GM18505 (cell line): ENCODE measurements around the gene FRS3.

Experiments
- ATAC-seq: cut with Tn5 transposase; IDR thresholded peaks from one replicate; pipeline ENCODE4 v1.9.1; 2021; ENCODE audit not compliant: unreplicated experiment
- POLR2A ChIP-seq: IDR thresholded peaks from 4 replicates; pipeline ENCODE4 v1.6.1; 2011; ENCODE audit warnings: borderline replicate concordance; ENCODE audit not compliant: insufficient read depth, insufficient read length; ENCODE audit errors: extremely low read depth

FRS3 gene

DNA sequence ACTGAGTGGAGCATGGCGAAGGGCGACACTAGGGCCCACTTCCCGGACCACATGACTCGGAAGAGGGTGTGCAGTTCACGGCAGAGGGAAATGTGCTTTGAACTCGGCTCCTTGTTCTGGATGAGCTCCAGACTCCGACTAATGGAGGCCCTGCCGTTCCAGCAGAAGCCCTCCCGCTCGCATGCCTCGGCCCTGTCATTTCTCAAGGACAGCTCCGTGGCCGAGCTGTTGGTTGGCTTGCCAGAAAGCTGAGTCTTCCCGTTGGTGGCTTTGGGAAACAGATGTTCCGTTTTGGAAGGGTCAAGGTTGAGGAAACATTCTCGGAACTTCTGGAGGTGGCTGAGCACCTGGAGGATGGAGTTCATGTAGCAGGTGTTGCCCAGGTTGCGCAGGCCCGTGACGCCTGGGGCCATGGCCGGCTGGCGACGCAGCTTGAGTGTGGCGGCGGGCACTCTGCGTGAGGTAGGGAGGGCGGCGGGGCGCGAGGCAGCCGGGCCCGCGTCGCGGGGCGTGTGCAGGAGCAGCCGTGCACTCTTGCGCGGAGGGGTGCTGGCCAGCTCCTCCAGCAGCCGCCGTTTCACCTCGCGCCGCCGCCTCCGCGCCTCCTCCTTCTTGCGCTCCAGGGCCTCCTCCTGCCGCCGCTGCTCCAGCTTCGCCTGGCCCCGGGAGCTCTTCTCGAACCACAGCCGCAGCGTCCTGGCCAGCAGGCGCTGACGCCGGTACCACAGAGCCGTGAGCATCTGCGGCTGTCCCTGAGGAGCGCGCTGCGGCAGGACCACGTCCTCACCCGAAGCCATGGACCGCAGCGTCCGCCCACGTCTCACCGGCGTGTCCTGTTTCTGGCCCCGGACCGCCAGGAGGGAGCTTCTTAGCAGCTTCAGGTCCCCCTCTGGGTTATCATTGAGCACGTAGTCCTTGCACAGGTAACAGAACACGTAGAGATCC is 26.4 kb upstream of the FRS3 start:
- no peak for TF ChIP-seq POLR2A
- ATAC-seq, result no peak

DNA sequence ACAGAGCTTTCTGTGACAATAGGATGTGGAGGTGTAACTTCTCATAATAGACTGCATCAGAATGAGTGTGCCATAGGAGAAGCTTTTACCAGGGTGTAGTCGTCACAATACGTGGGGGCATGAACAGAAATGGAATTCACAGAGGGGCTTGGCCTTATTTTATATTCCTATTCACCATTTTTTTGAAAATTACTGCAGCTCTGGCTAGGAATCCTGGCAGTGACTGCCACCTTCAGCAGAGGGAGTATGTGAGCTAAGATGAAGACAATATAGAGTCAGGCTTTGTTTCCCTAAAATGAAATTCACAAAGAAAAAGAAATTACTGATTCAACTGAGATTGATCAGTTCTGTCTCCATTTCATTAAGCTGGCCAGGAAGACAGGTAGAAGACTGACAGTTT is 21.7 kb upstream of the FRS3 start:
- no peak for ATAC-seq
- no peak for TF ChIP-seq POLR2A

DNA sequence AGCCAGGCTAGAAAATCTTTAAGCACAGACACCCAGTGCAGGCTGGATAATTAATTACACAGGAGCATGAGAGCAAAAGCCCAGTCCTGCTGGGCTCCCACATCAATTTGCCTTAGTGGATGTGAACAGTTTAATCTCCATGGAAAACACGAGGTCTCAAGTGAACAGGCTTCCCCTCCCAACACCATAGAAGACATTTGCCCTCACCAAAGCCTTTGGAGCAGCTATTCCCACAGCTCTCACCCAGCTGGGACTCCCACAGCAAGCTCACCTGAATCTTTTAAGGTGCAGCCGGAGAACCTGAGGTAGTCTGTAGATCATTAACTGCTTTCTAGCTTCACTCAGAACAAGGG is 19.8 kb upstream of the FRS3 start:
- ATAC-seq, result no peak
- TF ChIP-seq POLR2A, result no peak

DNA sequence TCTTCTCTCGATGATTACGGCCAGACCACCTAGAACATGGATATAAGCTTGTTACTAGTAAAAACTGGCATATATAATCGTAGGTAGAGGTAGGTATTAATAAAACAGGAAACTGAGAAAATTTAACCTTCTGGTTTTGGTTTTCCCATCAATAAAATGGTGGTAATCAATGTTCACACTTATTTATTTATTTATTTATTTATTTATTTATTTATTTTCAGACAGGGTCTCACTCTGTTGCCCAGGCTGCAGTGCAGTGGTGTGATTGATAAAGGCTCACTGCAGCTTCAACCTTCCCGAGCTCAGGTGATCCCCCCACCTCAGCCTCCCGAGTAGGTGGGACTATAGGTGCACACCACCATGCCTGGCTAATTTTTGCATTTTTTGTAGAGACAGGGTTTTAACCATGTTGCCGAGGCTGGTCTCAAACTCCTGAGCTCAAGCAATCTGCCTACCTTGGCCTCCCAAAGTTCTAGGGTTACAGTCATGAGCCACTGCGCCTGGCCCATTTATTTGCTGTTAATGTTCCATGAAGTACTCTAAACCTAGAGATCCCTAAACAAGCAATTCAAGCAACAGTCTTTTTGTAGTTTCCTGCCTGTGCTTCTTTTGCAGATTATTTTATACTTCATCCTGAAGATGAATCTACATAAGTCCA is 19.3 kb upstream of the FRS3 start:
- TF ChIP-seq POLR2A, result no peak
- no peak for ATAC-seq

DNA sequence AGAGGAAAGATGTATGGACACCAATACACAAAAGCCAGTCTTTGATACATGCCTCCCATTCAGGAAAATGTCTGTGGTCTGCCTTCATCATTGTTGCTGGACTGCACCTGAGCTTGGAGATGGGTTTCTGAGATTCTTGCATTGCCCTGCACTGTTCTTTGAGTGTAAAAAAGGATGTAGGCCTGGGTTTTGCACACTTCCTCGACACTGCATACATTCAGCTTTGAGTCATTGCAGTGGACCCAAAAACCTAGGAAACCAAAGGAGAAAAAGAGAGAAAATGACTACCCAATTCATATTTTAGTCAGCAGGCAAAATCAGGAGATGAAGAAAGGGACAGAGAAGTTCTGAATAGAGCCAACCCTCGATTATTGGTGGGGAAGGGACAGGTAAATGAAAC is 16.8 kb upstream of the FRS3 start:
- TF ChIP-seq POLR2A, result no peak
- no peak for ATAC-seq

DNA sequence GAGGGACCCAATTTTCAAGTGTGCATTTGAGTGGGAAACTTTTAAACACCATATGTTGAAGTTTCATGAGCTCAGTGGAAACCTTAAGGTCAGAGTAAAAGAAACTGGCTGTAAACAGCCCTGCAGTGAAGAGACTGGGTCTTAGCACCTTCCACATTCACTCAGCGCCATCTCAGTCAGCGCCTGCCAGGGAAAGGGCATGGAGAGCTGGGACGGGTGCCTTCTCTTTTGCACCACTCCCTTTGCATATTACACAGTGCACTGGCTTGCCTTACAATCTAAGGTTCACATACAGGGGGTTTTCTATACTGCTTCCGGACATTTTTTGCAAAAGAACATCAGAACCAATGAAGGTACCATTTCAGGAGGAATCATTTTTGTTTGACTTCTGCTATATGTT is 12.3 kb upstream of the FRS3 start:
- no peak for TF ChIP-seq POLR2A
- no peak for ATAC-seq

DNA sequence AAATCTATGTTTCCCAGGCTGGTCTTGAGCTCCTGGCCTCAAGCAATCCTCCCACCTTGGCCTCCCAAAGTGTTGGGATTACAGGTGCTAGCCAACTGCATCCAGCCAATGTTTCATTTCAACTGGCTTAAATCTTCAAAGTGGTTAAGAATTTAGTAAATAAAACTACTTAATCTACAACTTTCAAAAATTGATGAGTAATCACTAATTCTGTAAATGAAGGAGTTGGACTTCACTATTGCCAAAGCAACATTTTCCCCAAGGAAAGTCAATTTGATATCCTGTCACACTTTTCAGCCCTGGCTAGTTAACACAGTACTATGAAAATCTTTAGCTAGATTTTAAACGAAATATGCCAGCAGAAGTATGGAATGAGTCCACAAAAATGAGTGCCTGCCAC is 11.6 kb upstream of the FRS3 start:
- no peak for ATAC-seq
- no peak for TF ChIP-seq POLR2A

DNA sequence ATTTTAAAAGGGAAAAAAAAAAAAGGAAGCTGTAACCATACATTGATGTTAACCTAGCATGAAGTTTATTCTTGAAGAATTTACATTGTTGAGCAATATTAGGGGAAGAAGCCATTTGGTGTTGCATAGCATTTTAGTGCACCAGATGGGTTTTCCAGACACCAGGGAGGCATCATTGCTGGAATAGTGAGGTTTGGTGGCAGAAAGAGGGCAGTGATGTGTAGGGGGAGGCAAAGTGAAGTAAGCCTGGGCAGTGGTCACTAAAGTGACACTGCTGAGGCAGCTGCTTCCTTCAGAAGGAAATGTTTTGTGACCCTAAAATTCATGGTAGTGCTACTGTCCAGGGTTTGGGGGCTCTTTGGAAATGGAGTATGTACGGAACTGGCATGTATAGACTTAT is 10.3 kb upstream of the FRS3 start:
- ATAC-seq, result no peak
- TF ChIP-seq POLR2A, result no peak

DNA sequence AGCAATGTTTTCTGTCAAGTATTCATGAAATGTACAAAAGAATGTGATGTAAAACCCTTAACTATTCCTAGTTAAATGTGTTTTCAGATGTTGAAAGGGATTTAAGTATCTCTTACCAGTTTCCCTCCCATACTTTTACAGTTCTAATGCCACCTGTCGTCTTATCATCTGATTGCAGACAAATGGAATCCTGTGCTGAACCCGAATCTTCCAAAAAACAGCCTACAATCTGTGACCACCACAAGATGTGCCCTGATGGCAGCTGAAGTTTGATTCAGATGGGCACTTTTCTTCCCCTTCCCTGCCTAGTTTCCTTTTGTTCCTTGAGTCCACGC is 9.7 kb upstream of the FRS3 start:
- no peak for ATAC-seq
- TF ChIP-seq POLR2A, result no peak

DNA sequence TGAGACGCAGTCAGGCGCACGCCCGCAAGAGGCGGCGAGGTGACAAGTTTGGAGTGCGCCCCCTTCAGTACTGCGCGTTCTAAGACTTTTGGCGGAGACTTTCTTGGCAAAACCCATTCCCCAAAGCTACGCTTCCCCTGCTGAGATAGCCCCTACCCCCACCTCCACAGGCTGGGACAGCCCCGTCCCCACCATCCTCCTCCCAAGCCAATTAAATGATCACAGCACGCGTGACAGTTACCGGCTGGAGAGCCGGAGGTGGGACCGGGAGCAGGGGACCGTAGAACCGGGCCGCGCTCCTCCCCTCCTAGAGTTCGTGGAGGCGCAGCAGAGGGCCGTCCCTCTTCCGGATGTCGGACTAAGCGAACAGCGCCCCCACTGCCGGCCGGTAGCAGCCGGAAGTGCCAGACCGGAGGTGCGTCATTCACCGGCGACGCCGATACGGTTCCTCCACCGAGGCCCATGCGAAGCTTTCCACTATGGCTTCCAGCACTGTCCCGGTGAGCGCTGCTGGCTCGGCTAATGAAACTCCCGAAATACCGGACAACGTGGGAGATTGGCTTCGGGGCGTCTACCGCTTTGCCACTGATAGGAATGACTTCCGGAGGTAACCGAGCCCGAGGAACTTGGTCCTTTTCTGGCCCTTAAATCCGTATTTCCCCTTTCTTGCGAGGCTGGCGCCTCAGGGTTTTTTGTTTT is 7.7 kb upstream of the FRS3 start, which contains the start of gene TOMM6:
TOMM6 (plus strand) TSS at position 476 of the 699 bp plus-strand sequence; CDS start at position 480, 4 bp downstream.
- peak; percentile 84 for ATAC-seq
- peak; percentile 87 for TF ChIP-seq POLR2A

DNA sequence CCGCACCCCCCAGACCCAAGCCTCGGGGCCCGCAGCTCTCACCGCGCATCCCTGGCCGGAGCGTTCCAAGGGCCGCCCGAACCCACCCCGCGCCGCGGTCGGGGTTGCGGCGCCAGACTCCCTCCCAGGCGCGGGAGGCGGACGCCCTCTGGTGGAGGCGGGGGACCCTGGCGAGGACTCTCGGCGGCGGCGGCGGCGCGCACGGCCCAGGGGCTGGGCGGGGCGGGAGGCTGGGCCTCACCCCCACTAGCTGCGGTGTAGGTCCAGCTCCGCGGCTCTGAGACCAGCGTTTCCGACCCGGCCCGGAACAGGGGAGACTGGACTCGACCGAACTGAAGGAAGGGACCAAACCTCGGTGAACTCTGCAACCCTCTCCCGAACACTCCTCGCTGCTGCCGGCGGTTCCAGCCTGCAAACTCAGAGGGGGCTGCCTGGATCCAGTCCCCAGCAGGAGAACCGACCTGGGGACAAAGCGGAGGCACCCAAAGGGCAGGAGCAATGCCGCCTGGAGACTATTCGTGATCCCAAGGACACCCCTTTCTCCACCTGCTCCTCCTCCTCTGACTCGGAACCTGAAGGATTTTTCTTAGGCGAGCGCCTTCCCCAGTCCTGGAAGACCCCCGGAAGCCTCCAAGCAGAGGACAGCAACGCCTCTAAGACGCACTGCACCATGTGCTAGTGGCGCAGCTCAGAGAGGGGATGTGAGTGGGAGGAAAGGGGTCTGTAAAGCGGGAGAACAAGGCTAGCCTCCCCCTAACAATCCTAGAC is 6.9 kb upstream of the FRS3 start:
- peak; percentile 45 for ATAC-seq
- peak; percentile 33 for TF ChIP-seq POLR2A

DNA sequence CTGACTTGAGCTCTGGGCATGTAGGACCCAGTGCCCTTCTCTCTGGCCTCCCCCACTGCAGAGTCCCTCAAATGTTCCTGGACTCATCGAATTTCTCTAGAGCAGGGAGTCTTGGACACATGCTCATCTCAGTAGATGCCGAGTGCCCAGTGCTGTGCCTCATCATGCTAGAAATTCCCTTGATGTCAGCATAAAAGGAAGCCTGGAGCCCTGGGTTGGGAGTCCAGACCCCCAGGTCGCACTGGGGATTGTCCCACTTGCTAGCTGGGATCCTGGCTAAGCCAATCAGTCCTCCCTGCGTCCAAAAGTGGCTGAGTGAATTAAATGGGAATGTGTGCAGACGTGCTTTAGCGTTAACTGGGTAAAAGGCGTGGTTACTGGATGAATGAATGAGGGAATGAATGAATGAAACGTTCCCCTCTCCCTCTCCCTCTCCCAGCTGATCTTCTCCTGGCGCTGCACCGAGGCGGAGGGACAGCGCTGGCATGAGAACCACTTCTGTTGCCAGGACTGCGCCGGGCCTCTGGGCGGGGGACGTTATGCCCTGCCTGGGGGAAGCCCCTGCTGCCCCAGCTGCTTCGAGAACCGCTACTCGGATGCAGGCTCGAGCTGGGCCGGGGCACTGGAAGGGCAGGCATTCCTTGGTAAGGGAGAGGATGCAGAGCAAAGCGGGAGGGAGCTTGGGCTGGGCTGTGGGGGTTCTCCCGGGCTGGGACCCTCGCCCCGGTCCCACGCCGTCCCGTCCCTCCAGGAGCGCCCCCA is 6.2 kb upstream of the FRS3 start:
- no peak for TF ChIP-seq POLR2A
- ATAC-seq, result no peak
